Endothelial cell of umbilical vein (primary cell): ENCODE data around the gene SLC39A11. TPM values are rescaled to one million over a fixed set of nuclear protein-coding genes. Genes with fewer than 3 reads are reported as not detected.

Source experiments
- BruUV-seq: library from RNA; stranded (reverse); fragments of 400-500 nt; replicated peaks from 2 replicates; lab custom pipeline; 2021; lab: Mats Ljungman, UMichigan
- CTCF ChIA-PET: fragments of 300-600, 350-600 bp; sonication (Branson Sonifier 250); formaldehyde crosslinking; loops from one replicate; lab custom pipeline; 2021; ENCODE audit warnings: antibody characterized with exemption, inconsistent platforms; lab: Charles Lee
- POLR2A ChIA-PET: fragments of 300-600, 350-600 bp; sonication (Branson Sonifier 250); formaldehyde crosslinking; loops from one replicate; lab custom pipeline; 2021; ENCODE audit warnings: antibody characterized with exemption, inconsistent platforms; lab: Charles Lee
- DNase-seq: peaks from one replicate; pipeline ENCODE4 v3.0.0-alpha.2; 2011; ENCODE audit warnings: low read depth, low spot score
- FAIRE-seq: peaks from 2 replicates; lab custom pipeline; 2011; peaks lifted over from hg19 to GRCh38; lab: Jason Lieb, UNC
- H2AFZ ChIP-seq: 2 replicates; pipeline ENCODE4 v1.6.0; 2012; ENCODE audit warnings: low read depth, low read length, control low read depth, inconsistent platforms
- H3K27ac ChIP-seq: 2 replicates; pipeline ENCODE4 v1.5.1; 2011; ENCODE audit warnings: low read depth, mild to moderate bottlenecking, control low read depth, low read length, moderate library complexity; ENCODE audit not compliant: insufficient read depth
- H3K27me3 ChIP-seq, 2 experiments: 2 replicates each; pipeline versions ENCODE4 v1.6.0 to v1.6.1; 2011; ENCODE audit warnings: low read length in 2 of 2, mixed read lengths in 1 of 2; ENCODE audit not compliant: control insufficient read depth in 2 of 2, insufficient read depth in 2 of 2
- H3K36me3 ChIP-seq, 2 experiments: 2 replicates in 1 of 2; 3 replicates in 1 of 2; pipeline ENCODE4 v1.5.1; 2011; ENCODE audit warnings: low read length in 2 of 2, mild to moderate bottlenecking in 1 of 2, moderate library complexity in 1 of 2; ENCODE audit not compliant: control insufficient read depth in 2 of 2, insufficient read depth in 2 of 2; ENCODE audit errors: extremely low read depth in 1 of 2
- H3K4me1 ChIP-seq: 3 replicates; pipeline ENCODE4 v1.5.1; 2011; ENCODE audit warnings: mild to moderate bottlenecking, low read length; ENCODE audit not compliant: control insufficient read depth, insufficient read depth; ENCODE audit errors: extremely low read depth
- H3K4me2 ChIP-seq: 2 replicates; pipeline ENCODE4 v1.6.1; 2011; ENCODE audit warnings: low read length, control low read depth, mixed read lengths; ENCODE audit not compliant: insufficient read depth
- H3K4me3 ChIP-seq, 3 experiments: fragments of 200-600 bp in 1 of 3; sonication (generic), shearing (Covaris generic) in 1 of 3; replicated peaks in 1 of 3; 2 replicates each; pipeline ENCODE4 v1.5.1; 2011 to 2016; ENCODE audit warnings: control low read depth in 3 of 3, low read length in 3 of 3, mild to moderate bottlenecking in 2 of 3, inconsistent platforms in 1 of 3, low read depth in 1 of 3, moderate library complexity in 1 of 3; ENCODE audit not compliant: insufficient read depth in 1 of 3
- H3K79me2 ChIP-seq: 2 replicates; pipeline ENCODE4 v1.6.0; 2012; ENCODE audit warnings: low read length, inconsistent platforms; ENCODE audit not compliant: control insufficient read depth, insufficient read depth
- H3K9ac ChIP-seq: replicated peaks from 2 replicates; pipeline ENCODE3; 2011; ENCODE audit warnings: low read length, control low read depth; ENCODE audit not compliant: insufficient read depth; ENCODE audit errors: extremely low read depth
- H3K9me1 ChIP-seq: replicated peaks from 3 replicates; pipeline ENCODE4 v1.6.0; 2011; ENCODE audit warnings: mild to moderate bottlenecking, low read length; ENCODE audit not compliant: control insufficient read depth, insufficient read depth; ENCODE audit errors: extremely low read depth
- H3K9me3 ChIP-seq: replicated peaks from 2 replicates; pipeline ENCODE4 v1.5.1; 2012; ENCODE audit warnings: low read length, inconsistent platforms; ENCODE audit not compliant: control insufficient read depth, insufficient read depth
- H4K20me1 ChIP-seq: replicated peaks from 2 replicates; pipeline ENCODE3; 2011; ENCODE audit warnings: mild to moderate bottlenecking, low read length; ENCODE audit not compliant: control insufficient read depth, insufficient read depth; ENCODE audit errors: extremely low read depth
- EZH2 ChIP-seq: IDR thresholded peaks from 2 replicates; pipeline ENCODE4 v1.6.1; 2012; ENCODE audit warnings: borderline replicate concordance, low read depth, mild to moderate bottlenecking, moderate library complexity, low read length, inconsistent platforms; ENCODE audit not compliant: severe bottlenecking
- FOS ChIP-seq: IDR thresholded peaks from 2 replicates; pipeline ENCODE4 v1.6.1; 2011; ENCODE audit warnings: mild to moderate bottlenecking, low read length, moderate library complexity, borderline replicate concordance; ENCODE audit not compliant: insufficient read depth
- GATA2 ChIP-seq: IDR thresholded peaks from 2 replicates; pipeline ENCODE4 v1.7.0; 2011; ENCODE audit warnings: low read depth, mild to moderate bottlenecking, moderate library complexity, mixed read lengths, low read length; ENCODE audit not compliant: insufficient read length, insufficient read depth
- JUN ChIP-seq: IDR thresholded peaks from 2 replicates; pipeline ENCODE4 v1.6.1; 2011; ENCODE audit warnings: borderline replicate concordance, low read depth; ENCODE audit not compliant: insufficient read length, insufficient read depth
- MYC ChIP-seq: IDR thresholded peaks from one replicate; pipeline ENCODE4 v1.6.1; 2011; ENCODE audit warnings: mild to moderate bottlenecking, low read depth, low read length
- POLR2A ChIP-seq: IDR thresholded peaks from 2 replicates; pipeline ENCODE4 v1.6.1; 2012; ENCODE audit warnings: low read depth, mild to moderate bottlenecking, control low read depth, low read length
- POLR2AphosphoS5 ChIP-seq: IDR thresholded peaks from 2 replicates; pipeline ENCODE4 v1.6.1; 2012; ENCODE audit warnings: low read depth, mild to moderate bottlenecking, control low read depth, low read length, moderate library complexity; ENCODE audit not compliant: insufficient read depth
- dilution Hi-C: fragments of 300-500 bp; cut with MboI; formaldehyde crosslinking; loops from one replicate; pipeline ENCODE4 v1.15.0; 2019; ENCODE audit warnings: low sequenced_read_pairs; ENCODE audit not compliant: extremely low pct_ligation_motif_present
- intact Hi-C: fragments of 100-400 bp; cut with micrococcal nuclease; formaldehyde crosslinking; loops from one replicate; pipeline ENCODE4 v1.10.0; 2022
- polyA plus RNA-seq, 4 experiments: library from polyadenylated mRNA; depleted of rRNA in 3 of 4; stranded (reverse) in 3 of 4; unstranded in 1 of 4; fragments of >200 nt; gene quantifications; 2 replicates each; pipeline versions ENCODE4 v1.2.1 to v1.2.3, GENCODE V29; 2011 to 2012; ENCODE audit warnings: missing spikeins in 1 of 4
- total RNA-seq: library from RNA; stranded (reverse); gene quantifications from 2 replicates; pipeline ENCODE4 v1.2.3, GENCODE V29; 2021
- TF ChIP-seq, protein P1 (sequence below): IDR thresholded peaks from 2 replicates; pipeline ENCODE4 v1.6.1; 2011; ENCODE audit not compliant: insufficient read depth, insufficient read length
- TF ChIP-seq, protein P2 (sequence below), 2 donors: IDR thresholded peaks; 1 replicate in 1 of 2; 2 replicates in 1 of 2; pipeline ENCODE4 v1.5.1; 2011; ENCODE audit warnings: low read length in 2 of 2, mild to moderate bottlenecking in 2 of 2, moderate library complexity in 2 of 2, control low read depth in 1 of 2, inconsistent platforms in 1 of 2, low read depth in 1 of 2; ENCODE audit not compliant: insufficient read depth in 1 of 2; ENCODE audit errors: extremely low read depth in 1 of 2

The SLC39A11 gene
- total and polyA plus RNA-seq, 2 donors (not counting 3 experiments of a cell fraction or from before 2014, with no cell fraction given) = 8.1 to 11.9 TPM

DNA sequence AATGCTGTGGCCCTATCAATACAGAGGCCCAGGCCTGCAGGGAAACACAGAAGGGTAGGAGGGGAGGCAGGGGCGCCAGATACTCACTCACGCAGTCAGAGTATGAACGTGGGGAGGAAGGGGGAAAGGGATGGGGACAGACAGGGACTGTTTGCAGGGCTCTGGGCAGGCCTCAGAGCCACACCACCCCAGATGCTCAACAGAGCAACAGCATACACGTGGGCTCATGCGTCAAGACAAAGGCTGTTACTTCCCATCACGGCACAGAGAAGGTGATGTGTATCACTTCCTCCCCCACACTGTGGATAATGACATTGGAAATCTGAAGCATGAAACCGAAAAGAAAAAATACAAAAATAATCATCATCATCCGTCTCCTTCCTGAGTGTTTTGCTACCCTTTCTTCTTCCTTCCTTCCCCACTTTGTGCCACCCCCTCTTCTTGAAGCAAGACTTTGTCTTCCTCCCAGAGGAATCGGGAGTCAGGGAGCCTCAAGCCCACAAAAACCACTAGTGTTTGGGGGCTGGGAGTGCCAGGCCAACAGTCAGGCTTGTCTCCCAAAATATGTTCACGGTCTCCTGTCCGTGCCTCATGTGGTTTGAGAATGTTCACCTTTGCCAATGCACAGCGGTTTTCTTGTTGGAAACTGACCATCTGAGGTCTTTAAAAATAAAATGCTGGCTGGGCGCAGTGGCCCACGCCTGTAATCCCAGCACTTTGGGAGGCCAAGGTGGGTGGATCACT lies 20.1 kb downstream of the SLC39A11 start:
- no peak for FAIRE-seq
- POLR2A ChIA-PET = no interaction called here

More for the DNA sequence above, 20.1 kb downstream of the SLC39A11 start:
- H4K20me1 ChIP-seq = no peaks in the 10 kb centered on the region
- H2AFZ ChIP-seq = no peak overlapping the region
- H3K27me3 ChIP-seq = no peaks in the 10 kb centered on the region
- no peaks in the 10 kb centered on the region for H3K79me2 ChIP-seq
- H3K27ac ChIP-seq = no peak overlapping the region
- no peaks in the 10 kb centered on the region for H3K9me1 ChIP-seq
- BruUV-seq = no TSS peak
- DNase-seq = no peak
- H3K9me3 ChIP-seq = no peaks in the 10 kb centered on the region
- no peak overlapping the region for H3K9ac ChIP-seq
- intact Hi-C loops = no loop called here
- no peak for TF ChIP-seq GATA2
- TF ChIP-seq, protein P1, sequence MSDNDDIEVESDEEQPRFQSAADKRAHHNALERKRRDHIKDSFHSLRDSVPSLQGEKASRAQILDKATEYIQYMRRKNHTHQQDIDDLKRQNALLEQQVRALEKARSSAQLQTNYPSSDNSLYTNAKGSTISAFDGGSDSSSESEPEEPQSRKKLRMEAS = no peak
- no peak for TF ChIP-seq EZH2
- no peak for TF ChIP-seq MYC
- TF ChIP-seq JUN = no peak
- TF ChIP-seq, protein P2, sequence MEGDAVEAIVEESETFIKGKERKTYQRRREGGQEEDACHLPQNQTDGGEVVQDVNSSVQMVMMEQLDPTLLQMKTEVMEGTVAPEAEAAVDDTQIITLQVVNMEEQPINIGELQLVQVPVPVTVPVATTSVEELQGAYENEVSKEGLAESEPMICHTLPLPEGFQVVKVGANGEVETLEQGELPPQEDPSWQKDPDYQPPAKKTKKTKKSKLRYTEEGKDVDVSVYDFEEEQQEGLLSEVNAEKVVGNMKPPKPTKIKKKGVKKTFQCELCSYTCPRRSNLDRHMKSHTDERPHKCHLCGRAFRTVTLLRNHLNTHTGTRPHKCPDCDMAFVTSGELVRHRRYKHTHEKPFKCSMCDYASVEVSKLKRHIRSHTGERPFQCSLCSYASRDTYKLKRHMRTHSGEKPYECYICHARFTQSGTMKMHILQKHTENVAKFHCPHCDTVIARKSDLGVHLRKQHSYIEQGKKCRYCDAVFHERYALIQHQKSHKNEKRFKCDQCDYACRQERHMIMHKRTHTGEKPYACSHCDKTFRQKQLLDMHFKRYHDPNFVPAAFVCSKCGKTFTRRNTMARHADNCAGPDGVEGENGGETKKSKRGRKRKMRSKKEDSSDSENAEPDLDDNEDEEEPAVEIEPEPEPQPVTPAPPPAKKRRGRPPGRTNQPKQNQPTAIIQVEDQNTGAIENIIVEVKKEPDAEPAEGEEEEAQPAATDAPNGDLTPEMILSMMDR (IDR thresholded peaks at IDR 0.05; ENCODE audit: extremely low read depth in 1 of 2, insufficient read depth in 1 of 2, low read depth in 1 of 2, low read length in 2 of 2) = no peak
- no peak for TF ChIP-seq FOS
- no peak for TF ChIP-seq POLR2A
- TF ChIP-seq POLR2AphosphoS5 = no peak
- H3K4me3 ChIP-seq = no peak overlapping the region
- no peaks in the 10 kb centered on the region for H3K36me3 ChIP-seq
- H3K4me1 ChIP-seq = no peaks in the 10 kb centered on the region
- H3K4me2 ChIP-seq = no peak overlapping the region
- CTCF ChIA-PET = no interaction called here
- dilution Hi-C loops = no loop called here
